Smooth muscle cell of the umbilical artery (primary cell): ENCODE measurements around the gene ONECUT3. TPM values are rescaled to one million over a fixed set of nuclear protein-coding genes. Genes with fewer than 3 reads are reported as not detected.

Experiments used
- total RNA-seq: library from RNA; depleted of rRNA; stranded (reverse); fragments of >200 nt; gene quantifications from 2 replicates; pipeline ENCODE4 v1.2.3, GENCODE V29; 2014

ONECUT3 gene
- total RNA-seq = not detected in 2 replicates

GRCh38 chr19:1752757-1753728 lies at the start of gene ONECUT3:
Gene ONECUT3 (plus strand): TSS chr19:1753506. CDS start chr19:1753663, 157 bp downstream.

GRCh38 chr19:1811942-1812425 lies 58.7 kb downstream of the ONECUT3 start, which contains the start of gene ATP8B3:
Gene ATP8B3 (minus strand): TSS chr19:1812276. CDS start chr19:1811736, 540 bp downstream.

Other genes starting within 250 kb of the ONECUT3 start
- gene ADAMTSL5, start 240.5 kb upstream of the ONECUT3 start, total RNA-seq = 5.0 and 5.4 TPM in 2 replicates
- 0.14 TPM in 1 of 2 replicates, not detected in the other for gene PLK5, start 229.4 kb upstream of the ONECUT3 start, total RNA-seq
- 33.6 and 45.5 TPM in 2 replicates for gene MEX3D, start 185.2 kb upstream of the ONECUT3 start, total RNA-seq
- gene MBD3, start 160.6 kb upstream of the ONECUT3 start, total RNA-seq = 70.7 and 96.9 TPM in 2 replicates
- gene UQCR11, start 148.0 kb upstream of the ONECUT3 start, total RNA-seq = 34.0 and 45.1 TPM in 2 replicates
- 72.8 and 154 TPM in 2 replicates for gene TCF3, start 100.9 kb upstream of the ONECUT3 start, total RNA-seq
- 0.89 and 4.8 TPM in 2 replicates for gene ATP8B3, start 58.8 kb downstream of the ONECUT3 start, total RNA-seq
- gene REXO1, start 95.0 kb downstream of the ONECUT3 start, total RNA-seq = 5.3 and 17.4 TPM in 2 replicates
- 5.0 and 14.7 TPM in 2 replicates for gene KLF16, start 110.1 kb downstream of the ONECUT3 start, total RNA-seq
- gene ABHD17A, start 132.0 kb downstream of the ONECUT3 start, total RNA-seq = 53.4 and 60.9 TPM in 2 replicates
- 1.5 and 3.2 TPM in 2 replicates for gene ADAT3, start 151.9 kb downstream of the ONECUT3 start, total RNA-seq
- 42.2 and 73.5 TPM in 2 replicates for gene SCAMP4, start 151.9 kb downstream of the ONECUT3 start, total RNA-seq
- gene CSNK1G2, start 187.7 kb downstream of the ONECUT3 start, total RNA-seq = 57.9 and 83.8 TPM in 2 replicates